Lower leg skin (tissue), 3 donors: ENCODE measurements around the gene TAX1BP3.

Experiments
- CTCF ChIP-seq, 3 donors: fragments of 450-650 bp; IDR thresholded peaks; one replicate each; pipeline ENCODE4 v1.5.1; 2016; ENCODE audit warnings: antibody characterized with exemption in 3 of 3, mild to moderate bottlenecking in 3 of 3, moderate library complexity in 2 of 3
- POLR2A ChIP-seq, 2 donors: fragments of 450-650 bp; IDR thresholded peaks; one replicate each; pipeline ENCODE4 v1.6.1; 2016 to 2017; ENCODE audit warnings: antibody characterized with exemption in 2 of 2, mild to moderate bottlenecking in 1 of 2, moderate library complexity in 1 of 2

DNA sequence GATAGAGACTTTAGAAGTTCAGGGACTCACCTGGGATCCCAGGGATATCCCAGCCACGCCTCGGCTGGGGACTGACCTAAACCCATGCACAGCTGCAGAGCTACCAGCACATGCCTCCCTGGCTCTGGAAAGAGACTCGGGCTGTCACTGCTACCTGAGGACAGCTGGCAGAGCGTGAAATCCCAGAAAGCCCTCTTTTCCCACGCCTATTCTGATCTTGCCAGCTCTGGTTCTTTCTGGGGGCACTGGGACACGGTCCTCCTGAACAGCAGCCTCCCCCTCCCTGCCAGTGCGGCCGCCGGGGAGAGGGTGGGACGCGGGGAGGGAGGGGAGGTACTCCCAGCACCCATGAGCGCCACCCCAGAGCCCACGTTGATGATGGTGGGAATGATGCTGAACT lies 16.8 kb upstream of the TAX1BP3 start:
- TF ChIP-seq POLR2A (IDR thresholded peaks at IDR 0.05) (no peak), CTCF (IDR thresholded peaks at IDR 0.05) (no peak)
